OCI-LY7 (cell line): ENCODE measurements around the gene TNIK. TPM values are rescaled to one million over a fixed set of nuclear protein-coding genes. Genes with fewer than 3 reads are reported as not detected.

Source experiments
- BruUV-seq: library from RNA; stranded (reverse); fragments of 400-500 nt; replicated peaks from 2 replicates; lab custom pipeline; 2021; lab: Mats Ljungman, UMichigan
- CTCF ChIA-PET: fragments of 300-600 bp; sonication (Branson Sonifier 250); formaldehyde crosslinking; loops from one replicate; lab custom pipeline; 2022; ENCODE audit warnings: antibody characterized with exemption; ENCODE audit not compliant: unreplicated experiment; lab: Charles Lee
- POLR2A ChIA-PET: fragments of 300-600 bp; sonication (Branson Sonifier 250); formaldehyde crosslinking; loops from one replicate; lab custom pipeline; 2022; ENCODE audit warnings: antibody characterized with exemption; lab: Charles Lee
- DNase-seq: peaks from one replicate; pipeline ENCODE4 v3.0.0-alpha.2; 2015; ENCODE audit warnings: low spot score
- H2AFZ ChIP-seq: fragments of 200-600 bp; sonication (generic), shearing (Covaris generic); 2 replicates; pipeline ENCODE4 v1.6.1; 2014; ENCODE audit warnings: mild to moderate bottlenecking, antibody characterized with exemption, low read length, moderate library complexity
- H3K27ac ChIP-seq: fragments of 200-600 bp; sonication (generic); 2 replicates; pipeline ENCODE4 v1.5.1; 2014; ENCODE audit warnings: mixed run types, low read depth, mild to moderate bottlenecking, moderate library complexity, low read length, inconsistent platforms; ENCODE audit not compliant: poor library complexity, severe bottlenecking
- H3K36me3 ChIP-seq: fragments of 200-600 bp; sonication (generic); 2 replicates; pipeline ENCODE4 v1.6.1; 2014; ENCODE audit warnings: mild to moderate bottlenecking, antibody characterized with exemption, low read length, moderate library complexity, mixed read lengths; ENCODE audit not compliant: insufficient read depth
- H3K4me1 ChIP-seq: fragments of 200-600 bp; sonication (generic); 2 replicates; pipeline ENCODE4 v1.5.1; 2014; ENCODE audit warnings: mild to moderate bottlenecking, low read length; ENCODE audit not compliant: insufficient read depth, poor library complexity, severe bottlenecking
- H3K4me2 ChIP-seq: fragments of 200-600 bp; sonication (generic); 2 replicates; pipeline ENCODE4 v1.6.1; 2014; ENCODE audit warnings: mild to moderate bottlenecking, low read length
- H3K4me3 ChIP-seq: fragments of 200-600 bp; sonication (generic); 2 replicates; pipeline ENCODE4 v1.5.1; 2014; ENCODE audit warnings: mild to moderate bottlenecking, low read depth, low read length; ENCODE audit not compliant: poor library complexity, severe bottlenecking
- H3K79me2 ChIP-seq: fragments of 200-600 bp; sonication (generic); 2 replicates; pipeline ENCODE4 v1.6.1; 2016; ENCODE audit warnings: low read depth, mild to moderate bottlenecking, low read length, moderate library complexity, mixed read lengths; ENCODE audit not compliant: insufficient read depth
- H3K9me2 ChIP-seq: fragments of 200-600 bp; sonication (generic); 2 replicates; pipeline ENCODE4 v1.6.1; 2016; ENCODE audit warnings: mild to moderate bottlenecking, low read length, mixed read lengths; ENCODE audit not compliant: insufficient read depth
- H3K9me3 ChIP-seq: fragments of 200-600 bp; sonication (generic); 2 replicates; pipeline ENCODE4 v1.6.1; 2014; ENCODE audit warnings: mild to moderate bottlenecking, mixed run types, low read length, mixed read lengths
- H4K20me1 ChIP-seq: fragments of 200-600 bp; sonication (generic); 2 replicates; pipeline ENCODE4 v1.6.1; 2014; ENCODE audit warnings: mild to moderate bottlenecking, antibody characterized with exemption, low read length, moderate library complexity, mixed read lengths; ENCODE audit not compliant: insufficient read depth
- EZH2phosphoT487 ChIP-seq: fragments of 200-600 bp; sonication (generic); IDR thresholded peaks from 2 replicates; pipeline ENCODE4 v1.6.1; 2018; ENCODE audit warnings: low read depth, borderline replicate concordance, mild to moderate bottlenecking, mixed run types, antibody characterized with exemption, low read length, moderate library complexity, mixed read lengths
- intact Hi-C: fragments of 100-400 bp; cut with micrococcal nuclease; formaldehyde crosslinking; loops from one replicate; pipeline ENCODE4 v1.10.0; 2022; ENCODE audit not compliant: unreplicated experiment
- total RNA-seq, 2 experiments: library from RNA; depleted of rRNA in 1 of 2; stranded (reverse); fragments of >200 nt in 1 of 2; shearing (Covaris generic) in 1 of 2; gene quantifications; 2 replicates each; pipeline ENCODE4 v1.2.3, GENCODE V29; 2014 to 2022
- TF ChIP-seq, protein P1 (sequence below): fragments of 200-600 bp; sonication (generic); conservative IDR thresholded peaks from 2 replicates; pipeline ENCODE4 v1.5.1; 2014; ENCODE audit warnings: mild to moderate bottlenecking, antibody characterized with exemption, low read length, moderate library complexity, mixed read lengths

Gene TNIK
- total RNA-seq, 2 experiments from 2014 or later: not detected

GRCh38 chr3:171039674-171040073, 420.5 kb downstream of the TNIK start:
- CTCF ChIA-PET: no interaction called here
- no peaks in the 10 kb centered on the region for H3K9me2 ChIP-seq
- no peaks in the 10 kb centered on the region for H3K79me2 ChIP-seq
- no peak overlapping the region for H2AFZ ChIP-seq
- no TSS peak for BruUV-seq
- POLR2A ChIA-PET: no interaction called here
- intact Hi-C loops: no loop called here
- no peaks in the 10 kb centered on the region for H3K36me3 ChIP-seq
- no peak overlapping the region for H3K27ac ChIP-seq
- TF ChIP-seq, protein P1, sequence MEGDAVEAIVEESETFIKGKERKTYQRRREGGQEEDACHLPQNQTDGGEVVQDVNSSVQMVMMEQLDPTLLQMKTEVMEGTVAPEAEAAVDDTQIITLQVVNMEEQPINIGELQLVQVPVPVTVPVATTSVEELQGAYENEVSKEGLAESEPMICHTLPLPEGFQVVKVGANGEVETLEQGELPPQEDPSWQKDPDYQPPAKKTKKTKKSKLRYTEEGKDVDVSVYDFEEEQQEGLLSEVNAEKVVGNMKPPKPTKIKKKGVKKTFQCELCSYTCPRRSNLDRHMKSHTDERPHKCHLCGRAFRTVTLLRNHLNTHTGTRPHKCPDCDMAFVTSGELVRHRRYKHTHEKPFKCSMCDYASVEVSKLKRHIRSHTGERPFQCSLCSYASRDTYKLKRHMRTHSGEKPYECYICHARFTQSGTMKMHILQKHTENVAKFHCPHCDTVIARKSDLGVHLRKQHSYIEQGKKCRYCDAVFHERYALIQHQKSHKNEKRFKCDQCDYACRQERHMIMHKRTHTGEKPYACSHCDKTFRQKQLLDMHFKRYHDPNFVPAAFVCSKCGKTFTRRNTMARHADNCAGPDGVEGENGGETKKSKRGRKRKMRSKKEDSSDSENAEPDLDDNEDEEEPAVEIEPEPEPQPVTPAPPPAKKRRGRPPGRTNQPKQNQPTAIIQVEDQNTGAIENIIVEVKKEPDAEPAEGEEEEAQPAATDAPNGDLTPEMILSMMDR: no peak
- TF ChIP-seq EZH2phosphoT487: no peak
- H3K4me3 ChIP-seq: no peak overlapping the region
- H3K4me1 ChIP-seq: no peaks in the 10 kb centered on the region
- DNase-seq: no peak
- no peaks in the 10 kb centered on the region for H3K9me3 ChIP-seq
- H3K4me2 ChIP-seq: no peak overlapping the region
- no peaks in the 10 kb centered on the region for H4K20me1 ChIP-seq

- BruUV-seq: no TSS peak
- H4K20me1 ChIP-seq: no peaks in the 10 kb centered on the region
- ChIA-PET POLR2A (no interaction called here), CTCF (no interaction called here)
- H3K4me1 ChIP-seq: no peaks in the 10 kb centered on the region
- TF ChIP-seq EZH2phosphoT487: no peak
- TF ChIP-seq, protein P1: no peak
- H3K4me2 ChIP-seq: no peak overlapping the region
- H3K4me3 ChIP-seq: no peak overlapping the region
- intact Hi-C loops: no loop called here
- H3K36me3 ChIP-seq: no peaks in the 10 kb centered on the region
- no peaks in the 10 kb centered on the region for H3K9me2 ChIP-seq
- no peak overlapping the region for H3K27ac ChIP-seq
- no peak overlapping the region for H2AFZ ChIP-seq
- no peak for DNase-seq
- no peaks in the 10 kb centered on the region for H3K79me2 ChIP-seq
- H3K9me3 ChIP-seq: no peaks in the 10 kb centered on the region
These were observed 421.9 kb downstream of the TNIK start for GRCh38 chr3:171038342-171038741.

DNA sequence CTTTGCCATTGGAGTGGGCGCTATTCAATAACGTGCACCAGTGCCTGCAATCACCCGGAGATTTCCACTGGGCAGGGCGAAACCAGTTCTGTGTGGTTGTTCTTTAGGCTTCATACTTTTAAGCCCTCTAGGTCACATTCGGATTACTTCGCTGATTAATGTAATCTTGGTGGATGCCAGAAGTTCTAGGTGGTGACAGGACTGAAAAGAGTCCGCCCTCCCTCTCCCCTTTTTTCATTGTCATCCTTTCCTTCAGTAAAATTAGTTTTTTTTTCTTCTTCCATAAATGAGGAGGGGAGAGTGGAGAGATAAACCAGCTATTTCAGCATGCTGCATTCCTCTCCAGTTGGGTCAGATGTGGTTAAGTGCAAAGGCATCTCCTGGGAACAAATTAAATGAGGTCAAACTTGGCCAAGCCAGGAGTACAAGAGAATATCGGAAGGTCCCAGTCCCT, 431.4 kb downstream of the TNIK start:
- no TSS peak for BruUV-seq
- Histone ChIP-seq H3K9me2 (no peaks in the 10 kb centered on the region), H3K4me1 (no peaks in the 10 kb centered on the region), H3K4me3 (no peak overlapping the region), H3K9me3 (no peaks in the 10 kb centered on the region), H2AFZ (no peak overlapping the region), H3K79me2 (no peaks in the 10 kb centered on the region), H3K36me3 (no peaks in the 10 kb centered on the region), H3K4me2 (no peak overlapping the region), H4K20me1 (no peaks in the 10 kb centered on the region), H3K27ac (no peak overlapping the region)
- no peak for TF ChIP-seq EZH2phosphoT487
- TF ChIP-seq, protein P1: no peak
- ChIA-PET CTCF (no interaction called here), POLR2A (interaction anchor here (0.7 kb wide), 1 partner anchor 24 kb away, joined by 4 read pairs; no protein-coding TSS in a partner anchor)
- intact Hi-C loops: no loop called here
- DNase-seq: no peak
